HG03432 (cell line): ENCODE results near the gene PLD4.

Experiments
- ATAC-seq: cut with Tn5 transposase; IDR thresholded peaks from one replicate; pipeline ENCODE4 v1.9.1; 2021; ENCODE audit warnings: mild to moderate bottlenecking, moderate library complexity; ENCODE audit not compliant: unreplicated experiment

Gene PLD4

DNA sequence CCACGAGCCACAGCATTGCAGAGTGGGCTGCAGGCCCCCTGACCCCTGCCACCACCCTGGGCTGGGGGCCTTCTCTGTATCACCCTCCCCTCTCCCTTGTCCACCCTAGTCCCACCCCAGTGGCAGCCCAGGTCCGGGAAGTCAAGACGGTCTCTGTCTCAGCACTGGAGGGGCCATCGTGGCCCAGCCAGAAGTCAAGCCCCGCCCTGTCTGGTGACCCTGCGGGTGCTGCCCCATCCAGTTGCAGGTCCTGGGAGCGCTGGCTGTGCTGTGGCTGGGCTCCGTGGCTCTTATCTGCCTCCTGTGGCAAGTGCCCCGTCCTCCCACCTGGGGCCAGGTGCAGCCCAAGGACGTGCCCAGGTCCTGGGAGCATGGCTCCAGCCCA lies 2.7 kb downstream of the PLD4 start:
- no peak for ATAC-seq

DNA sequence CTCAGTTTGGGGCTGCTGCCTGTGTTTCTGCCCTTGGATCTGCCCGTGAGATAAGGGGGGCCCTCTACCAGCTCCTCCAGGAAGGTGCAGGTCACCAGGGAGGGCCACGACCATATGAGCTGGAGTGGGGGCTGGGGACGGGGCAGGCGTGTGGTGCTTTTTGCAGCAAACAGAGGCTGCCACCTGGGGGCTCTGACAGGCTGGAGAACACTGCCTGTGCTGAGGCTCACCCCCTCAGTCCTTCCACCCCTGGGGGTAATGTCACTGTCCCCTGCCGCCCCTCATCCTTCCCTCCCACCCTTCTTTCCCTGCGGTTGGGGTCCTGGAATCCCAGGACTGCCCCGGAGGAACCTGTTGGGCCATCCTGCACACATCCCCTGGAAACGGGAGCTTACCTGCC lies 3.2 kb downstream of the PLD4 start:
- no peak for ATAC-seq

DNA sequence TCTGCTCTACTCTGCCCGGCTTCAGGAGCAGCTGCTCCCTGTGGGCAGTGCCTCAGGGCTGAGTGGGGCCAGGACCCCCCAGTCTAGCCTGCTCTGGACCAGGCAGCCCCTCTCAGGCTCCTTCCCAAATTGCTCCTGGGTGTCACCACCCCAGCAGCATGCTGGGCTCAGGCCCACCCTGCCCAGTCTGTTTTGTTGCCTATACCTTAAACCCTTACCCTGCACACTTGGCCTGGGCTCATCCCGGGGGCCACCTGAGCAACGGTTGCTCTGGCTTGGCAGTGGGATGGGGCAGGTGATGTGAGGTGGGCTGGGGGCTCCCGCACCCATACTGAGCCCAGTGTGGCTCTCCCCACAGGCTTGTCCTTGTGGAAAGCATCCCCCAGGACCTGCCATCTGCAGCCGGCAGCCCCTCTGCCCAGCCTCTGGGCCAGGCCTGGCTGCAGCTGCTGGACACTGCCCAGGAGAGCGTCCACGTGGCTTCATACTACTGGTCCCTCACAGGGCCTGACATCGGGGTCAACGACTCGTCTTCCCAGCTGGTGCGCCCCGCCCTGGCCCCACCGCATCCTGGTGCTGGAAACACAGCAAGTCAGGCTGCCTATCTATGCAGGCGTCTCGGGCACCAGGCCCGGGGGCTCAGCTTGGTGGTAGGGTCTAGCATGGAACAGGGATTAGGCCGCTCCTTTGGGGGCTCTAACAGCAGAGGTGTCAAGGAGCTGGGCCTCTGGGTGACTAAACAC lies 3.9 kb downstream of the PLD4 start:
- ATAC-seq: no peak

DNA sequence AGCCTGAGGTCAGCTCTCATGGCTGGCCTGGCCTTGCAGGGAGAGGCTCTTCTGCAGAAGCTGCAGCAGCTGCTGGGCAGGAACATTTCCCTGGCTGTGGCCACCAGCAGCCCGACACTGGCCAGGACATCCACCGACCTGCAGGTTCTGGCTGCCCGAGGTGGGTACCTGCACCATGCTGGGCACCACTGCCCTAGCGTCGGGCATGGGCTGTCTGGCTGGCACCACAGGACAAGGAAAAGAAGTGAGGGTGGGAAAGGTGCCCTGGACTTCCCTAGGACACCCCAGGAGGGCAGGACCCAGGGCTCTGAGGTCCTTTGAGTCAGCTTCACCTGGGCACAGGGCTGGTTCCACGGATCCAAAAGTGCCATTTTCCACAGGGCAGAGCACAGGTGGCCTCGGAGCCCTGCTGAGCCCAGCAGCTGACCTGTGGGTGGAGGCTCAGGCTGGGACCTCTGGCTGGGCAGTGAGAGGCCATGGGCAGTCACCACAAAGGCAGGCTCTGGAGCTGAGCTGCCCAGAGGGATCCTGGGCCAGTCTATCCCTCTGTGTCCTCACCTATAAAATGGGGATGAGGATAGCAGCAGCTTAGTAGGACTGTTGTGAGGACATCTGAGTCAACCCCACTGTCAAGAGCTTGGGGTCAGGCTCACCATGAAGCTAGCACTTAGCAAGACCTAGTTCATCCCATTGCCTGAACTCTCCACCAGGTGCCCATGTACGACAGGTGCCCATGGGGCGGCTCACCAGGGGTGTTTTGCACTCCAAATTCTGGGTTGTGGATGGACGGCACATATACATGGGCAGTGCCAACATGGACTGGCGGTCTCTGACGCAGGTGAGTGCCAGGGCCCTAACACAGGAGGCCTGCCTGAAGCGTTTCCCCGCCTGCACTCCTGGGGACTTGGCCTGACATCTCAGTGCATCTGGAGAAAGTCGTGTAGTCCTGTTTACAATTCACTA lies 4.9 kb downstream of the PLD4 start:
- no peak for ATAC-seq

DNA sequence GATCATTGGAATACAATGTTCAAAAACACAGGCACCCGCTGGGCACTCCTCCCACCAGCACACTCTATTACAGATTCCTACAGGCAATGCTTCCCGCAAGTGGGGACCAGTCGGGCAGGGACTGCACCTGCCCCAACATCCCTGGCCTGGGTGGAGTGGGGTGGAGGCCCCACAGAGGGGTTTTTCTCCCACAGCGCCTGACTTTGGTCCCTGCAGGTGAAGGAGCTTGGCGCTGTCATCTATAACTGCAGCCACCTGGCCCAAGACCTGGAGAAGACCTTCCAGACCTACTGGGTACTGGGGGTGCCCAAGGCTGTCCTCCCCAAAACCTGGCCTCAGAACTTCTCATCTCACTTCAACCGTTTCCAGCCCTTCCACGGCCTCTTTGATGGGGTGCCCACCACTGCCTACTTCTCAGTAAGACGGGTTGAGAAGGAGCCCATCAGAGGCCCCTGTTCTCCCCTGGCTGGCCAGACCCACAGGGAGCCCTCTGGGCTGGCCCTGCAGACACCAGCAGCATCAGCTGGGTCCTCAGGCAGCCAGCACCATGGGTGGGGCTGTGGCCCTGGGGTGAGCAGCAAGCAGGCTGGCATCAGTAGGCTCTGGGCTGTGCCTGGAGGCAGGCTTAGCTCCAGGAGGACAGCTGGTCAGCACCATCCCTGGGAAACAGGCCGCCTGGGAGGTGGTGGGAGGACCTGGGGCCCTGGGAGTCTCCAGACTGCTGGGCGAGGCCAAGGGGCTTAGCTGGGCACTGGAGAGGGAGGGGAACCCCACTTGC lies 6.0 kb downstream of the PLD4 start:
- no peak for ATAC-seq

DNA sequence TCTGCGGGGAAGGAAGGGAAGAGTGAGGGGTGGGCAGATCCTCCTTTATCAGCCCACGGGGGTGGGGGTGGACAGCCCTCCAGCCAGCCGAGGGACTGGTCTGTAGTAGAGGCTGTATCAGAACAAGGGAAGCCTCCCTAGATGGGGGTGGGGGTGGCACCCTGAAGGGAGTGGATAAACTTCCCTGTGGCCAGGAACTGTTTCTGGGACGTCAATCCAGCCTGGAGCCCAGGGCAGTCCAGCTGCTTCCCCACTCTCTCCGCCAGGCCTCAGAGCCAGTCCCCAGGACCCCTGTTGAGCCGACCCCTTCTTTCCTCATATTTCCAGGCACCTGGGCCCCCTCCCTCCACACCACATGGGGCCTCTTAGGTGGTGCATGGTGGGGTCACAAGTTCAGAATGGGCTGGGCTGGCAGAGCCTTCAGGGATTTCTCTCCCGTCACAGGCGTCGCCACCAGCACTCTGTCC lies 6.7 kb downstream of the PLD4 start:
- no peak for ATAC-seq

DNA sequence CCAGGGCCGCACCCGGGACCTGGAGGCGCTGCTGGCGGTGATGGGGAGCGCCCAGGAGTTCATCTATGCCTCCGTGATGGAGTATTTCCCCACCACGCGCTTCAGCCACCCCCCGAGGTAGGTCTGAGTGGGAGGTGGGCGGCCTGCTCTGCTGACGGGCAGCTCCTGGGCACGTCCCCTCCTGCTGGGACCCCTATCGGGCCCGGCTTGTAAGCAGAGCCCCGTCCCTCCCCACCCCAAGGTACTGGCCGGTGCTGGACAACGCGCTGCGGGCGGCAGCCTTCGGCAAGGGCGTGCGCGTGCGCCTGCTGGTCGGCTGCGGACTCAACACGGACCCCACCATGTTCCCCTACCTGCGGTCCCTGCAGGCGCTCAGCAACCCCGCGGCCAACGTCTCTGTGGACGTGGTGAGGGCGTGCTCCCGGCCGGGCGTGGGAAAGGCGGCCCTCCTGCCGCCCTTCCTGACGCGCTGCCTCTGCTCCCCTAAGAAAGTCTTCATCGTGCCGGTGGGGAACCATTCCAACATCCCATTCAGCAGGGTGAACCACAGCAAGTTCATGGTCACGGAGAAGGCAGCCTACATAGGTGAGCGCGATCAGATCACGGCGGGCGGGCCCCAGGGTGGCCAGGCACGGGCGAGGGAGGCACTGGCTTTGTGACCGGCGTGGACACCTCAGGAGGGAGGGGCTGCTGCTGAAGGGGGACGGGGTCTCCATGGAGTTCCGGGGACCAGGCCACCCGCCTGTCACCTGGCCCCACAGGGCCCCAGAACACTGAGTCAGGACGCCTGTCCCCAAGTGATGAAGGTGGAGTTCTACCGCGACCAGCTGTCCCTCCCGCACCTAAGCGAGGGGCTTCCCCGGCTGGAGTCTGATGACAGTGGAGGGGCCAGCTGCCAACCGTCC lies 7.3 kb downstream of the PLD4 start:
- no peak for ATAC-seq

DNA sequence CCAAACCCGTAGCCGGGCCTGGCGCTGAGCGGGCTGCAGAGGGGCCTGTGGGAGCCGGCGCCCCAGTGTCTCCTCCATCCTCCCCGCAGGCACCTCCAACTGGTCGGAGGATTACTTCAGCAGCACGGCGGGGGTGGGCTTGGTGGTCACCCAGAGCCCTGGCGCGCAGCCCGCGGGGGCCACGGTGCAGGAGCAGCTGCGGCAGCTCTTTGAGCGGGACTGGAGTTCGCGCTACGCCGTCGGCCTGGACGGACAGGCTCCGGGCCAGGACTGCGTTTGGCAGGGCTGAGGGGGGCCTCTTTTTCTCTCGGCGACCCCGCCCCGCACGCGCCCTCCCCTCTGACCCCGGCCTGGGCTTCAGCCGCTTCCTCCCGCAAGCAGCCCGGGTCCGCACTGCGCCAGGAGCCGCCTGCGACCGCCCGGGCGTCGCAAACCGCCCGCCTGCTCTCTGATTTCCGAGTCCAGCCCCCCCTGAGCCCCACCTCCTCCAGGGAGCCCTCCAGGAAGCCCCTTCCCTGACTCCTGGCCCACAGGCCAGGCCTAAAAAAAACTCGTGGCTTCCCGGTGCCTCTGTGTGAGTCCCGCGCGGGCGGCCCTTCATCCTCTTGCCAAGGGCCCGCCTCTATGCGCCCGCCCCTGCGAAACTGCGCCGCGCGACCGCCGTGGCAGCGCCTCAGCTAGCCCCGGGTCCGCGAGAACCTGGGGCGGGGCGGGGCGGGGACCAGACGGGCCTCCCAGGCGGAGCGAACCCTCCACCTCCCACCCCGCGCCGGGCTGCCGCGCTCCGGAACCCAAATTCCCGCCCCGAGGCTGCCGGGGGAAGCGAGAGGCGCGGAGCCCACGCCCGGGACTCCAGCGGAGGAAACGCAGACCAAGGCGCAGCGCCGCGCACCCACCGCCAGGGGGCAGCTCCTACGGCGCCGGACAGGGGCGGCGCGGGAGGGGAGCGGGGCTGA lies 8.3 kb downstream of the PLD4 start:
- peak; percentile 59 for ATAC-seq

DNA sequence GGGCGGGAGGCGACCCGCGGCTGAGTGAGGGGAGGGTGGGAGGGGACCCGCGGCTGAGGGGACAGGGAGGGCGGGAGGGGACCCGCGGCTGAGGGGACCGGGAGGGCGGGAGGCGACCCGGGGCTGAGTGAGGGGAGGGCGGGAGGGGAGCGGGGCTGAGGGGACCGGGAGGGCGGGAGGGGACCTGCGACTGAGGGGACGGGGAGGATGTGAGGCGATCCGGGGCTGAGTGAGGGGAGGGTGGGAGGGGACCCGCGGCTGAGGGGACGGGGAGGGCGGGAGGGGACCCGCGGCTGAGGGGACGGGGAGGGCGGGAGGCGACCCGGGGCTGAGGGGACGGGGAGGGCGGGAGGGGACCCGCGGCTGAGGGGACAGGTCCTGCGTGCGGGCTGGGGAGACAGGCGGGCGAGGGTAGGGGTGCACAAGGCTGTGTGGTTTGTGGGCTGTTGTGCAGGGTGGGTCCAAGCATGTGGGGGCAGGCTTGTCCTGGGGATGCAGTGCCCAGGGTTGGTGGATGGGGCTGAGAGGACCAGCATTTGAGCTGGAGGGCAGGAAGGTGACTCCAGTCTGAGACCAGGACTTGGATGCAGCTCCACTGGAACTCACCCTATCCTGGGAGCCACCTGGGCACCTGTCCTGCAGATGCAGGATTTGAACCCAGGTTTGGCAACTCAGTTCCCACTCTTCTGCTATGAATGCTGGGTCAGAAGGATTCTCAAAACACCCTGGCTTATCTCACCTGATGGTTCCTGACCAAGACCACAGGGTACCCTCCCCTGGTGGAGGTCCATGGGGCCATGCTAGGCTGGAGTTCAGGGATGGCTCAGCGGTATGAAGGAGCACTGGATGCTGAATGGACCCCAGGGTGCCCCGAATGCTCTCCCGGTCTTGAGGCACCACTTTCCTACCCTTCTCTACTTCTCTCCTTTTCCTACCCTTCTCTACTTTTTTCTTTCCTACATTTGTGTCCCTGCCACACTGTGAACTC lies 9.4 kb downstream of the PLD4 start:
- ATAC-seq: no peak

DNA sequence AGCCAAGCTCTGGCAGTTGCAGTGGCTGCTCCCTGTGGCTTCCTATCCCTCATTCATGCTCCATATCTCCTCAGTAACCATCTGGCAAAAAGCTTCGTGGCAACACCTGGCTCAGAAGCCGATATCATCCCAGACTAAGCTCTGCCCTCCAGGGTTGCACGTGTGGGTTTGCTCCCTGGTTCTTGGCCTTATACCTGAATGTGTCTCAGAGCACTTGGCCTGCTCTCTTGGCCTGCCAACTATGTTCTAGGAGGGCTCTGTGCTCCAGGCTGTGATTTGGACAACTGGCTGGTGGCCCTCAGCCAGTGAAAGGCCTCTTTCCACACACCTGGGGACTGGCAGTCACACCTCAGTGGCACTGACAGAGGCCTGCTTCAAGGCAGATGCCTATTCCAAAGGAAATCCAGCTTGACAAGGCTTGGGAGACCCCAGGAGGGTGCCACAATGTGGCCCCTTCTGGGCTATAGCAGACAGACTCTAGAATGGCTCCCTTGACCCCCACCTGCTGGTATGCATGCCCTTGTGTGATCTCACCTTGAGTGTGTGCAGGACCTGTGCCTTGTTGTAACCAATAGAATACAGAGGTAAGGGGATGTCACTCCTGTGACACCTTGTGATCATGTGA lies 10.5 kb downstream of the PLD4 start:
- no peak for ATAC-seq

DNA sequence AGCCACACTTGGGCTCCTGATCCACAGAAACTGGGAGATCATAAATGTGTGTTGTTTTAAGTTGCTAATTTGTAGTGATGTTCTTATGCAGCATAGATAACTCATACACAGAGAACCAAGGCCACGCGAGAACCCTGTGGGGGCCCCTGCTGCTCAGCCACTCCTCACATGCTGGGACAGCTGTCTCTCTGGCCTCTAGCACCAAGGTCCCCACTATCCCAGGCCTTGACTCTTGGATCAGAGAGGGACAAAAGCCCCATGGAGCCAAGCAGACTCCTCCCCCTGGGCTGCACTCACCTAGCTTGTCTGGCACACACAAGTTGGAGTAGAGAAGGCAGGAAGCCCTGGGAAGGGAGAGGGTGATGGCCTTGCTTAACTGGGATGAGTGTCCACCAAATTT lies 11.3 kb downstream of the PLD4 start:
- ATAC-seq: no peak

DNA sequence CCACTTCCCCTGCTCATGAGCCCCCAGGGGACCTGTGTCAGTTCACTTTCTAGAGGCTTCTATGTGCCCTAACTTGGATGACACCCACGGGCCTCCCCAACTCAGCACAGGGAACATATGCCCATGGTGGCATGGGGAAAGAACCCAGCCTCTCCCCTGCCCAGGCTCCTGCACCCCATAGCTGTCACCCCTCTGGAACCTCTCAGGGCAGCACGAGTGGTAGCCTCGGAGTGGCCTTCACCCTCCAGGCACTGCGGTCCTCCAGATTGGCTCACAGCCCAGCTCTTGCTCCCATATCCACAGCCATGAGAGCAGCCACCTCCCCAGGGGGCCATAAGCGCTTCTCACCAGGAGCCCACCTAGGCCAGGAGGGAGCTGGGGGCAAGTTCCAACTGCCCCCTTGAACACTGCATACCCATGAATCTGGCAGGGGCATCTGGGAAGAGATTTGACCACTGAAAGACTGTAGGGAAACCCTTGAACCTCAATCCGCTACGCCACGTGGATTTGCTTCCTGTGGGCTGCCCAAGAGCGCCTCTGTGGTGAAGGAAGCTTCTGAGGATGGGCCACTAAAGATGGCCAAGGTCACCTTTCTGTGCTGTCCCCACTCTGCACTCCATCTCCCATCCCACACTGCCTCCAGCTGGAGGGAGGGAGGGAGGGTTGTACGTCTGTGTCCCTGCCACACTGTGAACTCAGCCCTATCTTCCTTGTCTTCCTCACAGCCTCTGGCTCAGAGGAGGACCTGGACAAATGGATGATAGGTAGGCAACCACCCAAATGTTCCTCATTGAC lies 11.9 kb downstream of the PLD4 start:
- ATAC-seq: no peak

DNA sequence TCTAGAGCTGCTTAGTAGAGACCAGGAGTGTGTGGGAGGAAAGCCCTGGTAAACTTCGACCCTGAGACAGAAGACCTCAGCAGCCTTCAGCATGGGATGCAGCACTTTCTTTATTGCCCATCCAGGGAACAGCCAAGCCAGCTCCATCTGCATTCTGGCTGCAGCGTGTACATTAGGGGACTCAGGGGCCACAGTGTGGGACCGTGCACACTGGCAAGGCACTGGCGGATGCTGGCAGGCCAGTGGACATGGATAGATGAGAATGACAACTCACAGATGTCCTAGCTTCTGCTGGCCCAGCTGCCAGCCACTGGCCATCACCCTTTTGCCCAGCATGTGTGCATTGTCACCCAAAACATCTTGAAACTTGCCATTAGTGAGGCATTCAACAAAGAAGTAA lies 12.5 kb downstream of the PLD4 start:
- ATAC-seq: no peak

DNA sequence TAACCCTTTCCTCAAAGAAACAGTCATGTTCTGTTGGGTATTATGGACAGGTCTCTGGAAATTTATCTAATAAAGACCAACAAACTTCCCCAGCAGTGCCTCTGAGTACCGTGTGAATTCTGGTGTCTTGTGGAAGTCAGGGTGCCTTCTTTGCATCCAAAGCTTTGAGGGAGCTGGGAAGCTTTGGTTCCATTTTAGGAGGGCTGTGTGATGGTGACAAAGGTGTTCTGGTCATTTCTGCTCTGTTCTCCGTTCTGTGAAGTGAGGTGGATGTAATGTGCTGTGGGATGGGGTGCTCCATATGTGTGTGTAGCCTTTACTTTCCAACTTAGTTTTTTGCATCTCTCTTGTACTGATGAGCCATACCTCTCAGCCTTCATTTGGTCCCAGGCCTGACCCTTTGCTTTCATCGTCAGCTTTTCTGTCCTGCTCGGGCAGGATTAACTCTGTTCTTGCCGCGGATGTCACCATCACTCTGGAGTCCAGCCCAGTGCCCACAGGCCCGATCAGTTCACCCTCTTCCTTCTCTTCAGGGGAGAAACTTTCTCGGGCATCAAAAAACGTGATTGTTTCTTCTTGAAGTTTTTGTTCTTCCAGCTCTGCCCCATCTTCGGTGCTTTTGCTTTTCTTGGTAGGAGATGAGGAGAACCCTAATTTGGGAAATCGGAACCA lies 13.2 kb downstream of the PLD4 start:
- ATAC-seq: no peak

DNA sequence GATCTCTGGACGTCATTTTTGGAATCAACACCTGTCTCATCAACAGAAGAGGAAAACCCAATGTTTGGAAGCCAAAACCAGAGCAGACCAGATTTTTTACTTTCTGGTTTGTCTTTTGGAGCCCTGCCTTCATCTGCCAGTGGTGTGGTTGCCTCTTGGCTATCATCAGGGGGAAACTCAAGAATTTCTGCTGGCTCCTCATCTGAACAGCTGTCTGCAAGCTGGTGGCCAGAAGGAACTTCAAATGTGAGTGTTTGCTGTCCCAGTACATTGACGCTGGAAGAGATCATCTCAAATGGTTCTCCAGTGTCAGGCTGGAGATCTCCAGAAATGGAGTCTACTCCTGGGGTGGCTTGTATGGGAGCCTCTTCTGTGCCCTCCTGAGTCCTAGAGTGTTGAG lies 13.8 kb downstream of the PLD4 start:
- ATAC-seq: no peak

DNA sequence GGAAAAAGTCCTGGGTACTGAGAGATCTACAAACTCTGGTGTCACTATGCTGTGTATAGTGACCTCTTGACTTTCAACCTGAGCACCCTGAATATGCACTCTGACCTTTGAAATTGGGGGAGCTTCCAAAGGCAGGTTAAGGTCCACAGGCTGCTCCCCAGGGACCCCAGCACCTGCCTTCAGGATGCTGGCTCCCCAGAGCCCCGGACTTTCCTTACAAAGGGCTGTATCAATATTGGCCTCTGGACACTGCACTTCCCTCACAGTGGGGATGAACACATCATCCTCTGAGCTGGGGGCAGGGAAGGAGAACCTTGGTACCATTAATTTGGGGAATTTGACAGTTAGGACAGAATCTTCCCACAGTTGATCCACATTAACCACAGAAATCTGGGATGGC lies 14.3 kb downstream of the PLD4 start:
- ATAC-seq: no peak
